Measurements from ENCODE around the gene ARL9. TPM values are rescaled to one million over a fixed set of nuclear protein-coding genes. Genes with fewer than 3 reads are reported as not detected.

The ARL9 gene
- polyA plus RNA-seq, 1 donor from 2014 or later = 0.11 TPM

DNA sequence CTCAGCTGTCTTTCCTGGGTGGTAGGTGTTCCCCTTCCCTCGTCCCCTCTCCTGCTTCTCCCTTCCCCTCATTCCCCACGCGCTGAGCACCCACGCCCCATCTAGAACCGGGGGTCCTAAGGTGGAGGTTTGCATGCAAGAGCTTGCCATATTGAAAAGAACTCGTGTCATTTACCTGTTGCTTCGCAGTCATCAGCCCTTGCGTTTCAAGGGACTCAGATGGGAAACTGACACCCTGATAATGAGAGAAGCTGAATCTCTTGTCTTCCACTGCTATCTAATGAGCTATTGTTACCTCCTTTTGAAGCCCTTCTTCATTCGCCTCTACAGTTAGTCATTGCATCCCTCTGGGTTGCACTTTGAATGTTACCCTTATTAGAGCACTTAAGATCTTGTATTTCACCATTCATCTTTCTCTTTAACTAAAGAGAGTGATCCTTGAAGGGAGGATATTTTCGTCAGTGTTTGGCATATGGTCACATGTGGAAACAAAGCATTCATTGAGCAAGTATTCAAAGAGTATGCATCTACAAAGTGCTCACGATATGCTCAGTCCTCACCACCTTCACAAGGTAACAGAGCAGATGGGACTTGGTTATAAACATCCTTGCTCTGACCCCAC, 25.7 kb downstream of the ARL9 start:
- Histone ChIP-seq H3K9ac (ENCODE audit: low read length) (no peak overlapping the region), H2AFZ (ENCODE audit: low read depth, low read length) (no peak overlapping the region), H3K9me3 (ENCODE audit: low read length) (no peaks in the 10 kb centered on the region), H3K4me2 (ENCODE audit: low read length) (no peak overlapping the region), H3K36me3 (ENCODE audit: insufficient read depth, low read length) (no peaks in the 10 kb centered on the region), H3K79me2 (replicated peaks; ENCODE audit: insufficient read depth, low read length) (no peaks in the 10 kb centered on the region), H3K4me3 (ENCODE audit: low read length) (peak overlapping the region; percentile 70), H4K20me1 (ENCODE audit: insufficient read depth) (no peaks in the 10 kb centered on the region), H3K27ac (ENCODE audit: low read length) (no peak overlapping the region), H3K9me2 (ENCODE audit: insufficient read depth, low read length) (no peaks in the 10 kb centered on the region), H3F3A (ENCODE audit: insufficient read depth, low read length, poor library complexity, severe bottlenecking) (no peaks in the 10 kb centered on the region), H3K27me3 (ENCODE audit: insufficient read depth, low read depth, low read length) (peaks cover 11% of the 10 kb centered on the region)
- no peak for TF ChIP-seq MXI1 (conservative IDR thresholded peaks at IDR 0.05; ENCODE audit: poor library complexity, severe bottlenecking)
- TF ChIP-seq POLR2AphosphoS5 (IDR thresholded peaks at IDR 0.05) = no peak
- TF ChIP-seq, protein P1, sequence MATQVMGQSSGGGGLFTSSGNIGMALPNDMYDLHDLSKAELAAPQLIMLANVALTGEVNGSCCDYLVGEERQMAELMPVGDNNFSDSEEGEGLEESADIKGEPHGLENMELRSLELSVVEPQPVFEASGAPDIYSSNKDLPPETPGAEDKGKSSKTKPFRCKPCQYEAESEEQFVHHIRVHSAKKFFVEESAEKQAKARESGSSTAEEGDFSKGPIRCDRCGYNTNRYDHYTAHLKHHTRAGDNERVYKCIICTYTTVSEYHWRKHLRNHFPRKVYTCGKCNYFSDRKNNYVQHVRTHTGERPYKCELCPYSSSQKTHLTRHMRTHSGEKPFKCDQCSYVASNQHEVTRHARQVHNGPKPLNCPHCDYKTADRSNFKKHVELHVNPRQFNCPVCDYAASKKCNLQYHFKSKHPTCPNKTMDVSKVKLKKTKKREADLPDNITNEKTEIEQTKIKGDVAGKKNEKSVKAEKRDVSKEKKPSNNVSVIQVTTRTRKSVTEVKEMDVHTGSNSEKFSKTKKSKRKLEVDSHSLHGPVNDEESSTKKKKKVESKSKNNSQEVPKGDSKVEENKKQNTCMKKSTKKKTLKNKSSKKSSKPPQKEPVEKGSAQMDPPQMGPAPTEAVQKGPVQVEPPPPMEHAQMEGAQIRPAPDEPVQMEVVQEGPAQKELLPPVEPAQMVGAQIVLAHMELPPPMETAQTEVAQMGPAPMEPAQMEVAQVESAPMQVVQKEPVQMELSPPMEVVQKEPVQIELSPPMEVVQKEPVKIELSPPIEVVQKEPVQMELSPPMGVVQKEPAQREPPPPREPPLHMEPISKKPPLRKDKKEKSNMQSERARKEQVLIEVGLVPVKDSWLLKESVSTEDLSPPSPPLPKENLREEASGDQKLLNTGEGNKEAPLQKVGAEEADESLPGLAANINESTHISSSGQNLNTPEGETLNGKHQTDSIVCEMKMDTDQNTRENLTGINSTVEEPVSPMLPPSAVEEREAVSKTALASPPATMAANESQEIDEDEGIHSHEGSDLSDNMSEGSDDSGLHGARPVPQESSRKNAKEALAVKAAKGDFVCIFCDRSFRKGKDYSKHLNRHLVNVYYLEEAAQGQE (IDR thresholded peaks at IDR 0.05; ENCODE audit: borderline replicate concordance) = no peak
- no peak for TF ChIP-seq TAF1 (IDR thresholded peaks at IDR 0.05; ENCODE audit: low read depth)
- TF ChIP-seq EZH2 (IDR thresholded peaks at IDR 0.05; ENCODE audit: borderline replicate concordance, insufficient read depth, low read length, poor library complexity, severe bottlenecking) = no peak
- no peak for TF ChIP-seq SMC3 (conservative IDR thresholded peaks at IDR 0.05; ENCODE audit: poor library complexity)
- TF ChIP-seq RAD21 (conservative IDR thresholded peaks at IDR 0.05) = no peak
- no peak for TF ChIP-seq EP300 (conservative IDR thresholded peaks at IDR 0.05; ENCODE audit: poor library complexity, severe bottlenecking)

DNA sequence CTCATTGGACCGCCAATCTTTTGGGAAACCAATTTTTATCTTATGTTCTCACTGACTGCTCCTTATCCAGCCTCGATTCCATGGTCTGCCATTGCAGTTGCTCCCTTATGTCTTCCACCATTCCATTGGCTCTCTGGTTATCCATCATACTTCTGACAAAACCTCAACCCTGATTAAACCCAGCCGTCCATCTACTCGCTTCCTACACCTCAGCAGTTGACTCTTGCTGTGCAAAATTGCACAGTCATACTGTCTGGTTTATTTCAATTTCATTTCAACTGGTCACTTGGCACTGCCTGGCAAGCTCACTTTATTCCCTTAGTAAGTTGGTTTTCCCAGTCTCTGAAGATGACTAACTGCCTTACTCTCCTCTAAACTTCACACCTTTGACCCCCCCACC, 26.2 kb downstream of the ARL9 start:
- no peaks in the 10 kb centered on the region for H3F3A ChIP-seq (ENCODE audit: insufficient read depth, low read length, poor library complexity, severe bottlenecking)
- H3K9me2 ChIP-seq (ENCODE audit: insufficient read depth, low read length) = no peaks in the 10 kb centered on the region
- H3K9ac ChIP-seq (ENCODE audit: low read length) = no peak overlapping the region
- peaks cover 11% of the 10 kb centered on the region for H3K27me3 ChIP-seq (ENCODE audit: insufficient read depth, low read depth, low read length)
- H2AFZ ChIP-seq (ENCODE audit: low read depth, low read length) = no peak overlapping the region
- H3K27ac ChIP-seq (ENCODE audit: low read length) = no peak overlapping the region
- H3K36me3 ChIP-seq (ENCODE audit: insufficient read depth, low read length) = no peaks in the 10 kb centered on the region
- no peak overlapping the region for H3K4me2 ChIP-seq (ENCODE audit: low read length)
- no peak for TF ChIP-seq MXI1 (conservative IDR thresholded peaks at IDR 0.05; ENCODE audit: poor library complexity, severe bottlenecking)
- TF ChIP-seq, protein P2, sequence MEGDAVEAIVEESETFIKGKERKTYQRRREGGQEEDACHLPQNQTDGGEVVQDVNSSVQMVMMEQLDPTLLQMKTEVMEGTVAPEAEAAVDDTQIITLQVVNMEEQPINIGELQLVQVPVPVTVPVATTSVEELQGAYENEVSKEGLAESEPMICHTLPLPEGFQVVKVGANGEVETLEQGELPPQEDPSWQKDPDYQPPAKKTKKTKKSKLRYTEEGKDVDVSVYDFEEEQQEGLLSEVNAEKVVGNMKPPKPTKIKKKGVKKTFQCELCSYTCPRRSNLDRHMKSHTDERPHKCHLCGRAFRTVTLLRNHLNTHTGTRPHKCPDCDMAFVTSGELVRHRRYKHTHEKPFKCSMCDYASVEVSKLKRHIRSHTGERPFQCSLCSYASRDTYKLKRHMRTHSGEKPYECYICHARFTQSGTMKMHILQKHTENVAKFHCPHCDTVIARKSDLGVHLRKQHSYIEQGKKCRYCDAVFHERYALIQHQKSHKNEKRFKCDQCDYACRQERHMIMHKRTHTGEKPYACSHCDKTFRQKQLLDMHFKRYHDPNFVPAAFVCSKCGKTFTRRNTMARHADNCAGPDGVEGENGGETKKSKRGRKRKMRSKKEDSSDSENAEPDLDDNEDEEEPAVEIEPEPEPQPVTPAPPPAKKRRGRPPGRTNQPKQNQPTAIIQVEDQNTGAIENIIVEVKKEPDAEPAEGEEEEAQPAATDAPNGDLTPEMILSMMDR (IDR thresholded peaks at IDR 0.05; ENCODE audit: poor library complexity, severe bottlenecking) = no peak
- no peak for TF ChIP-seq SMC3 (conservative IDR thresholded peaks at IDR 0.05; ENCODE audit: poor library complexity)
- TF ChIP-seq RAD21 (conservative IDR thresholded peaks at IDR 0.05) = no peak
- TF ChIP-seq EP300 (conservative IDR thresholded peaks at IDR 0.05; ENCODE audit: poor library complexity, severe bottlenecking) = no peak
- no peak for TF ChIP-seq TAF1 (IDR thresholded peaks at IDR 0.05; ENCODE audit: low read depth)
- no peak for TF ChIP-seq EZH2 (IDR thresholded peaks at IDR 0.05; ENCODE audit: borderline replicate concordance, insufficient read depth, low read length, poor library complexity, severe bottlenecking)
- TF ChIP-seq, protein P1 (IDR thresholded peaks at IDR 0.05; ENCODE audit: borderline replicate concordance) = no peak
- TF ChIP-seq POLR2AphosphoS5 (IDR thresholded peaks at IDR 0.05) = no peak
- no peaks in the 10 kb centered on the region for H3K9me3 ChIP-seq (ENCODE audit: low read length)
- H3K79me2 ChIP-seq (replicated peaks; ENCODE audit: insufficient read depth, low read length) = no peaks in the 10 kb centered on the region
- H4K20me1 ChIP-seq (ENCODE audit: insufficient read depth) = no peaks in the 10 kb centered on the region
- no peak overlapping the region for H3K4me3 ChIP-seq (ENCODE audit: low read length)
